Stomach (tissue), 4 donors: Measurements from ENCODE around the gene RAB31.

Experiments
- POLR2A ChIP-seq, 4 donors: fragments of 450-650 bp; IDR thresholded peaks; one replicate each; pipeline ENCODE4 v1.6.1; 2016; ENCODE audit warnings: antibody characterized with exemption in 4 of 4, control low read depth in 2 of 4, mild to moderate bottlenecking in 1 of 4, moderate library complexity in 1 of 4
- TF ChIP-seq, protein P1 (sequence below), 7 experiments: fragments of 450-650 bp in 4 of 7; fragments of 200-600 bp in 3 of 7; sonication (generic) in 3 of 7; IDR thresholded peaks; one replicate each; pipeline ENCODE4 v1.5.1; 2016 to 2019; ENCODE audit warnings: antibody characterized with exemption in 7 of 7, control low read depth in 2 of 7, mild to moderate bottlenecking in 1 of 7

DNA sequence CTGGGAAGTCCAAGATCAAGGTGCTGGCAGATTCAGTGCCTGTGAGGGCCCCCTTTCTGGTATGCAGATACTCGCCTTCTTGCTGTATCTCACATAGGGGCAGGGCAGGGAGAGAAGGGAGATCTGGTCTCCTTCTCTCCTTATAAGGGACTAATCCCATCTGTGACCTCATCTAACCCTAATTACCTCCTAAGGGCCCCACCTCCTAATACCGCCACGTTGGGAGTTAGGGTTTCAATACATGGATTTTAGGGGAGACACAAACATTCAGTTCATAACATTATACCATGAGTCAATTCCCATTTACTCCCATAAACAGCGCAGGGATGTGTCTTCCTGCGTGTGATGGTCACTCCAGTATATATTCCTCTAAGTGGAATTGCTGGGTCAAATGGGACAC is 103.9 kb downstream of the RAB31 start:
- TF ChIP-seq, protein P1, sequence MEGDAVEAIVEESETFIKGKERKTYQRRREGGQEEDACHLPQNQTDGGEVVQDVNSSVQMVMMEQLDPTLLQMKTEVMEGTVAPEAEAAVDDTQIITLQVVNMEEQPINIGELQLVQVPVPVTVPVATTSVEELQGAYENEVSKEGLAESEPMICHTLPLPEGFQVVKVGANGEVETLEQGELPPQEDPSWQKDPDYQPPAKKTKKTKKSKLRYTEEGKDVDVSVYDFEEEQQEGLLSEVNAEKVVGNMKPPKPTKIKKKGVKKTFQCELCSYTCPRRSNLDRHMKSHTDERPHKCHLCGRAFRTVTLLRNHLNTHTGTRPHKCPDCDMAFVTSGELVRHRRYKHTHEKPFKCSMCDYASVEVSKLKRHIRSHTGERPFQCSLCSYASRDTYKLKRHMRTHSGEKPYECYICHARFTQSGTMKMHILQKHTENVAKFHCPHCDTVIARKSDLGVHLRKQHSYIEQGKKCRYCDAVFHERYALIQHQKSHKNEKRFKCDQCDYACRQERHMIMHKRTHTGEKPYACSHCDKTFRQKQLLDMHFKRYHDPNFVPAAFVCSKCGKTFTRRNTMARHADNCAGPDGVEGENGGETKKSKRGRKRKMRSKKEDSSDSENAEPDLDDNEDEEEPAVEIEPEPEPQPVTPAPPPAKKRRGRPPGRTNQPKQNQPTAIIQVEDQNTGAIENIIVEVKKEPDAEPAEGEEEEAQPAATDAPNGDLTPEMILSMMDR (IDR thresholded peaks at IDR 0.05), result no peak
- TF ChIP-seq POLR2A (IDR thresholded peaks at IDR 0.05), result no peak
